Activated CD8-positive, alpha-beta T cell treated with anti-CD3 and anti-CD28 coated beads, Interleukin-2, amount 10 ng/mL, durations not matched to agents 7 days and 5 days (primary cell): ENCODE results near the gene LSMEM2. TPM values are rescaled to one million over a fixed set of nuclear protein-coding genes. Genes with fewer than 3 reads are reported as not detected.

Experiments used
- ATAC-seq: fragments of 150-1000 bp; cut with Tn5 transposase; one replicate; pipeline ENCODE4 v1.10.0; 2021; ENCODE audit warnings: moderate library complexity
- CTCF ChIA-PET: fragments of 350-600 bp; sonication (Branson Sonifier 250); formaldehyde crosslinking; loops from one replicate; lab custom pipeline; 2021; ENCODE audit warnings: antibody characterized with exemption; lab: Charles Lee
- POLR2A ChIA-PET: fragments of 350-600 bp; sonication (Branson Sonifier 250); formaldehyde crosslinking; loops from one replicate; lab custom pipeline; 2021; ENCODE audit warnings: antibody characterized with exemption; lab: Charles Lee
- DNase-seq: peaks from one replicate; pipeline ENCODE4 v3.0.0-alpha.2; 2020
- H3K27ac Mint-ChIP-seq: one replicate; pipeline ENCODE4 v1.8.0; 2021; ENCODE audit warnings: mild to moderate bottlenecking, mixed read lengths
- H3K27me3 Mint-ChIP-seq: one replicate; pipeline ENCODE4 v1.8.0; 2021; ENCODE audit warnings: low read depth, mixed read lengths
- H3K36me3 Mint-ChIP-seq: one replicate; pipeline ENCODE4 v1.8.0; 2021; ENCODE audit warnings: low read depth, mixed read lengths
- H3K4me1 Mint-ChIP-seq: one replicate; pipeline ENCODE4 v1.8.0; 2021; ENCODE audit warnings: low read depth, mixed read lengths
- H3K4me3 Mint-ChIP-seq: one replicate; pipeline ENCODE4 v1.8.0; 2021; ENCODE audit warnings: mild to moderate bottlenecking, mixed read lengths
- H3K9me3 Mint-ChIP-seq: one replicate; pipeline ENCODE4 v1.8.0; 2022; ENCODE audit warnings: mixed read lengths; ENCODE audit not compliant: insufficient read depth
- total RNA-seq, 2 experiments: library from RNA; stranded (reverse); gene quantifications; one replicate each; pipeline ENCODE4 v1.2.3, GENCODE V29; 2021

LSMEM2 gene
- total RNA-seq, 2 experiments from 2014 or later: not detected

DNA sequence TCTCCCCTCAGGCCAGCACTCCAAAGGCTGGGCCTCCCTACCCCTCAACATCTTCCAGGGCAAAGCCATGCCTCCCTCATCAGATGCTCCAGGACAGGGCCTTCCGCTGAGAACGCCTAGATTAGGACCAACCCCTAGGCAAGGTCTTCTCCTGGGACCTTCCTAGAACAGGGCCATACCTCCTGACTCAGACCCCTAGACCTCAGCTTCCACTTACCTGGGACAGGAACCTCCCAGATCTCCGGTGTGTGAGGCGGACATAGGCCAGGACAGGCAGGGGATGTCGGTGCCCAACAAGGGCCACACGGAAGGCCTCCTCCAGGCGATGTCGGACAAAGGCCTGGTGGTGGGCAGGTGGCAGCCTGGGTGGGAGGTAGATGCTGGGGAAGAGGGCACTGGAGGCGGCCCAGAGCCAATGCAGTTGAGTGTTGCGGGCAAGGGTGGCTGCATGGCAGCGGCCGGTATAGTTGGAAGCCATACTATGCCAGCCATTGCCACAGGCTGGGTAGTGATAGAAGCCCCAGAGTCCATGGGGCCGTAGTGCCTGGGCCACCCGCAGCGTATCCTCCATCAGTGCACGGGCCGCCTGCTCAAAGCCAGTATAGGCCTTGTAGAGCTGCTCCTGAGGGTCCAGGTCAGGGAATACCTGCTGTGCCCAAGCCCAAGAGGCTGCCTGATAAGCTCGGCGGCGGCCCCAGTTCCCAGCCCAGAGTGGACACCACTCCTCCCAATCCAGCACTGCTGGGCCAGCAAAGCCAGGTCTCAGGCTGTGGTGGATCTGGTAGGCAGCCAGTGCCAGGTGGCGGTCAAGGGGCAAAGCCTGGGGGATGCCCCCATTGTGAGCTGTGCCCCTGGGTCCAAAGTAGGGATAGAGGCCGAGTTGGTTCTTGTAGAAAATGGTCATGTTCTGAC lies 15.9 kb downstream of the LSMEM2 start:
- no peak for ATAC-seq
- peaks cover 40% of the 10 kb centered on the region for H3K4me1 Mint-ChIP-seq
- H3K9me3 Mint-ChIP-seq: no peaks in the 10 kb centered on the region
- no peak overlapping the region for H3K4me3 Mint-ChIP-seq
- peak overlapping the region; percentile 34 for H3K27ac Mint-ChIP-seq
- peaks cover 7% of the 10 kb centered on the region for H3K36me3 Mint-ChIP-seq
- no peaks in the 10 kb centered on the region for H3K27me3 Mint-ChIP-seq
- ChIA-PET POLR2A (no interaction called here), CTCF (interaction anchor here (1.1 to 1.3 kb wide), 3 partner anchors 20 to 35 kb away, joined by 3 to 4 read pairs (median 3); no protein-coding TSS in a partner anchor)
- no peak for DNase-seq

DNA sequence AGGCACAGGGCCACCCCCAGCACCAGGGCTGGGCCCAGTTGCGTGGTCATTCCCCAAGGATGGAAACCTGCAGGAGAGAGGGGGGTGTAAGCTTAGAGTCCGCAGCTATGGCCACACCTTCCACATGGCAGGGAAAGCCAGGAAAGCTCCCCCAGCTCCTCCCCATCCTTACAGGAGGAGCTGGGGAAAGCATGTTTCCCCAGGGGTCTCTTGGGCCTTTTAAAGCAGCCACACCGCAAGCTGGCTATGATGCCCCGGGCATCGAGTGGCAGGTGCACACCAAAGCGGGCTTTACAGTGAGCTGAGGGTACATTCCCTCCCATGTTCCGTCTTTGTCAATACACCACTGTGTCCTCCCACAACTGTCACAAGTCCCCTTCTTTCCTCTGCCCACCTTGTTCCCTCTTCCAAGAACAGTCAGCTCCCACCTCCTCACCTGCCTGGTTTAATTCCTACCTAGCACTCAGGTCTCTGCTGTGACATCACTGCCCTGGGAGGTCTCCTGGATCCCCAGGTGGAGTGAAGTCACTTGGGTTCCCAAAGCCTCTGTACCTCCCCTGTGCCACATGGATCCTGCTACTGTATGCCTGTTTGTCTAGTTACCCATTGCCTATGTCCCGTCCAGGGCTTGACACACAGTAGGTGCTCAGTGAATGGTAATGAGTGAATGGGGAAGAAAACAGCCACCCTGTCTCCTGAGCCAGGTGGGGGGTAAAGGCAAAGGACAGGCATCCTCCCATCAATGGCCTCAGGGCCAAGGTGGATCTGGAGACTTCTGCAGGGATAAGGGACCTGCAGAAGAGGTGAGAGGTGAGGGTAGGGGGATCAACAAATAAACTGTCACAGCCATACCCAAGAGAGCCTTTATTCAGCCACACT lies 16.9 kb downstream of the LSMEM2 start:
- DNase-seq (no peak), ATAC-seq (no peak)
- Mint-ChIP-seq H3K9me3 (no peaks in the 10 kb centered on the region), H3K27me3 (no peaks in the 10 kb centered on the region), H3K4me3 (no peak overlapping the region), H3K36me3 (peaks cover 7% of the 10 kb centered on the region), H3K4me1 (peaks cover 45% of the 10 kb centered on the region), H3K27ac (peak overlapping the region; percentile 1)
- POLR2A ChIA-PET: no interaction called here
- CTCF ChIA-PET: interaction anchor here (1.3 kb wide), 1 partner anchor 21 kb away, joined by 3 read pairs; no protein-coding TSS in a partner anchor

DNA sequence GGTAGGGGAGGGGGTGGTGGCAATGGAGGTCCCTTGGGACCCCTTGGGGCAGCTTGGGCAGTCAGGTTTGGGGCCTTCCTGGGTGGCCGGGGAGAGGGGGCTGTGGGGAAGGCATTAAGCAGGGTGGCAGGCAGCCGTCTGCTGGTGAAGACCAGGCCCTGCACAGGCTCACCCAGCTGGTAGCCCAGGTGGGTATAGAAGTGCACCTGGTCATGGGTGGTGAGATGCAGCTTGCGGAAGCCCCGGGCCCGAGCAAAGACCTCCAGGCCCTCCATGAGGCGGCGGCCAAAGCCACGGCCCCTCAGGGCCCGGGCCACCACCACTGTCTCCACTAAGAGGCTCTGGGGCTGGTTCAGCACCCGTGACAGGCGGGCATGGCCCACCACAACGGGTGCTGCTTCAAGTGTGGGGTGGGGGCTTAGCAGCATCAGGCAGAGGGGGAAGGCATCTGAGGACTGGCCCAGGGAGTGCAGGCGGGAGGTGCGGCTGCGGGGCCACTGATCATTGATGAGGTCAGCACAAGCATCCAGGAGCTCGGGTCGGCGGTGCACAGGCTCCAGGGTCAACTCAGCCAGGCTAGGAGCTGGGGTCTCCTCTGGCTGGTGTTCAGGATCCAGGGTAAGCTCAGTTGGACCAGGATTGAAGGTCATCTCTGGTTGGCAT lies 18.0 kb downstream of the LSMEM2 start:
- Mint-ChIP-seq H3K4me1 (peaks cover 42% of the 10 kb centered on the region), H3K27ac (peak overlapping the region; percentile 99), H3K36me3 (peaks cover 2% of the 10 kb centered on the region), H3K9me3 (no peaks in the 10 kb centered on the region), H3K27me3 (no peaks in the 10 kb centered on the region), H3K4me3 (no peak overlapping the region)
- DNase-seq (no peak), ATAC-seq (no peak)
- ChIA-PET POLR2A (interaction anchor here (3.5 kb wide), 1 partner anchor 40 kb away, joined by 27 read pairs; no protein-coding TSS in a partner anchor), CTCF (interaction anchor here (1.4 kb wide), 1 partner anchor 25 kb away, joined by 3 read pairs; no protein-coding TSS in a partner anchor)

DNA sequence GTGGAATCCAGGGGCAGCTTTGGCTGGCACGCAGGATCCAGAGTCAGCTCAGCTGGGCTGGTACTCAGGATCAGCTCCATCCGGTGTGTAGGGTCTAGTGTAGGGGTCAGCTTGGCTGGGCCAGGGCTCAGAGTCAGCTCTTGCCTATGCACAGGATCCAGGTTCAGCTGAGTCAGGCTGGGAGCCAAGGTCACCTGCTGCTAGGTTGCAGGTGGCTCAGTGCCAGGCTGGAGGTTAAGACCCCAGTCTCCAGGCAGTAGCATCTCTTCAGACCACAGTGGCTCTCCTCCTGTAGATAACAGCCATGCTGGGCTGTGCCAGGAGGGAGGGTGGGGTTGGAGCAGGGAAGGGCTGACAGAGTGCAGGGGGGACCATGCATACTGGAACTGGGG lies 18.5 kb downstream of the LSMEM2 start:
- ChIA-PET POLR2A (interaction anchor here (0.5 to 3.5 kb wide), 2 partner anchors 18 to 40 kb away, joined by 4 to 27 read pairs; no protein-coding TSS in a partner anchor), CTCF (interaction anchor here (1.2 to 1.4 kb wide), 2 partner anchors 23 to 25 kb away, joined by 3 read pairs; no protein-coding TSS in a partner anchor)
- DNase-seq (no peak), ATAC-seq (no peak)
- H3K9me3 Mint-ChIP-seq: no peaks in the 10 kb centered on the region
- H3K4me3 Mint-ChIP-seq: peak overlapping the region; percentile 97
- H3K27ac Mint-ChIP-seq: peak overlapping the region; percentile 99
- H3K4me1 Mint-ChIP-seq: peaks cover 41% of the 10 kb centered on the region
- H3K36me3 Mint-ChIP-seq: peaks cover 2% of the 10 kb centered on the region
- no peaks in the 10 kb centered on the region for H3K27me3 Mint-ChIP-seq

DNA sequence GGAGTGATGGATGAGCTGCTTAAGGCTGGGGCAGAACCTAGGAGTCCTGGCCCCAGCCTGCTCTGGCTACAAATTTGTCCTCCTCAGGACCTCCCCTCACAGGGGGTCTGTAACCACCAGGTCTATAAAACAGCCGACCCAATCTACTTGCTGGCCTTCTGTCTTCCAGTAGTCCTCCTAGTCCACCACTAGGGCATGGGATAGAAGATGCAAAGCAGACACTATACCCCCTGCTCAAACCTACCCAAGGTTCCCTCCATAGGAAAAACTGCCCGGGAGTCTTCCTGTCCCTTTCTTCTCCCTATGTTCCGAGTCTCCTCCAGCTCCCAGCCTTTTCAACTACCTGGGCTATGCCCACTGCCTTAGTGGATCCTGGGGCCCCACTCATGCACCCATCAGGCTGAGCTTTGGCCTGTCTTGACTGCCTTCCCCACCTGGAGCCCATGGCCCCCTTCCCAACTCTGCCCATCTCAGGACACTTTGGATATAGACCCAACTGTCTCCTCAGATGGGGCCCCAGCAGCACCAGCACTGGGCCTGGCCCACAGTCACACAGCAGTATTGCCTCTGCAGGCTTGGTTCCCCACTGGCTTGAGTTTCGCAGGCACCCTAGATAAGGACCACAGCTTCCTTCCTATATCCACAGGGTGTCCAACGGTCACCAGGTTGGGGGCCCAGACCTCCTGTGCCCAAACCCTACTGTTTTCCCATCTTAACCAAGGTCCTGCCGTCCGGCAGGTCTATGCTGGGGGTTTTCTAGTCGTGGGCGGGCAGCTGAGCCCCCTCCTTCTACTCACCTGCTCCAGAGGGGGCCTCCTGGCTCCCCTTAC lies 19.2 kb downstream of the LSMEM2 start:
- ATAC-seq: no peak
- POLR2A ChIA-PET: interaction anchor here (0.5 to 3.5 kb wide), 11 partner anchors 10 to 358 kb away, joined by 3 to 27 read pairs (median 4); partner anchors contain the start of genes CYB561D2, NPRL2, RASSF1 and RBM6
- H3K27ac Mint-ChIP-seq: peak overlapping the region; percentile 99
- no peak for DNase-seq
- no peaks in the 10 kb centered on the region for H3K27me3 Mint-ChIP-seq
- peaks cover 2% of the 10 kb centered on the region for H3K36me3 Mint-ChIP-seq
- H3K4me3 Mint-ChIP-seq: peak overlapping the region; percentile 97
- H3K9me3 Mint-ChIP-seq: no peaks in the 10 kb centered on the region
- CTCF ChIA-PET: interaction anchor here (0.7 to 10.1 kb wide), 12 partner anchors 23 to 71 kb away, joined by 3 to 113 read pairs (median 6); partner anchors contain the start of genes CYB561D2, HYAL2, NPRL2 and RASSF1
- peaks cover 34% of the 10 kb centered on the region for H3K4me1 Mint-ChIP-seq

DNA sequence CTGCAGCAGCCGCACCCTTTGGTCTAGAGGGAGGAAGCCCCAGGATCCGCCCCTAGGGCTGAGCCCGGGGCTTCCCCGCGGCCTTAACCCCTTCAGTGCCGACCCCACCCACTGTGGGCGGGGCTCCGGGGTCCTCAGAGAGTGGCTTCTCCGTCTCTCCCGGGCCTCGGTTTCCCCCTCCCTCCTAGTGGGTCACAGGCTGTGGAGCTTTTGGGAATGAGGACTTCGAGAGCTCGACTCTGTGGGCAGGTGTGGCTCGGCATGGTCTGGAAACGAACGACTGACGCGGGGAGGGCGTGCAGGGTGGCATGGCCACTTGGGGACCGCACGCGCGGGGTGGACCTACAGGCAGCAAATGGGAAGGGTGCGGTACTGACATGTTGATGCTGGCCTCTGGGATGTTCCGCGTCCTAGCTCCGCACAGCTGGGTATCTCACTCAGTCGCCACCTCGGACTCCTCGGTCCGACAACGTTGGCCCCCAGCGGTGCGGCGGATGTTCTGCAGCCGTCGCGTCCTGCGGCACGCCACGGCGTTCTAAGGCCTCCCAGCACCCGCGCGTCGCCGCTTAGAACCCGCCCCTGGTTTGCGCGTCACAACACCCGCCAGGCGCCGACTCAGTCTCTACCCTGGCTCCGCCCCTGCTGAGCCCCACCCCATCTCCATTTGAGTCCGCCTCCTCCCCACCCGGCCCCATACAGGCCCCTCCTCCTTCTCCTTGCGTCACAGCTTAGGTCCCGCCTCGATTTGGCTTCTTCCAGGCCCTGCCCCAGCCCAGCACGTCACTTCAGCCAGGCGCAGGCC lies 20.1 kb downstream of the LSMEM2 start, which contains the start of the genes HYAL3 and NAA80:
TSS of gene HYAL3 (minus strand) at position 570 of the 802 bp plus-strand sequence. CDS start 3,803 bp downstream, outside the sequence.
TSS of gene NAA80 (minus strand) at position 570 of the 802 bp plus-strand sequence. CDS start 1,942 bp downstream, outside the sequence.
- Mint-ChIP-seq H3K4me3 (peak within 1 kb of the TSS; percentile 97), H3K4me1 (peaks cover 32% of the 10 kb centered on the region), H3K36me3 (peaks cover 2% of the 10 kb centered on the region), H3K27me3 (no peaks in the 10 kb centered on the region), H3K27ac (peak within 1 kb of the TSS; percentile 99), H3K9me3 (no peaks in the 10 kb centered on the region)
- ChIA-PET POLR2A (interaction anchor here (0.7 to 3.5 kb wide), 15 partner anchors 11 to 359 kb away, joined by 3 to 27 read pairs (median 4); partner anchors contain the start of genes CYB561D2, GNAI2, NPRL2 and RASSF1), CTCF (interaction anchor here (0.9 to 10.1 kb wide), 13 partner anchors 14 to 243 kb away, joined by 3 to 113 read pairs (median 6); partner anchors contain the start of genes HYAL2, RASSF1 and TUSC2)
- ATAC-seq (peak; percentile 87), DNase-seq (peak; percentile 100)

DNA sequence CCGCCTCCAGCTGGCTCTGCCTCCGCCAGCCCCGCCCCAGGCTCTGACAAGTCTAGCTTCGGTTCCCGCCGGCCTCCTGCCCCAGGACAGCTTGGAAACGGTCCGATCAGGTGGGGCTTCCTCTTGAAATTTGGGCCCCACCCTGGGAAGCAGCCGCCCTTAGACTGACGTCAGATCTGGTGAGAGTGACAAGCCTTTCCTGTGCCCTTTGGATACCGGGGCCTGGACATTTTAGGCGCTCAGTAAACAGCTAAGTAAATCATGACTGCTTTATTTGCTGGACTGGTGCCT lies 20.7 kb downstream of the LSMEM2 start:
- Mint-ChIP-seq H3K27me3 (no peaks in the 10 kb centered on the region), H3K9me3 (no peaks in the 10 kb centered on the region), H3K36me3 (peaks cover 2% of the 10 kb centered on the region), H3K27ac (peak overlapping the region; percentile 99), H3K4me3 (peak overlapping the region; percentile 97), H3K4me1 (peaks cover 32% of the 10 kb centered on the region)
- ChIA-PET CTCF (interaction anchor here (0.9 to 10.1 kb wide), 12 partner anchors 14 to 243 kb away, joined by 3 to 113 read pairs (median 6); partner anchors contain the start of genes HYAL2 and RASSF1), POLR2A (interaction anchor here (0.7 to 3.5 kb wide), 13 partner anchors 11 to 307 kb away, joined by 3 to 27 read pairs (median 4); partner anchors contain the start of genes CYB561D2, GNAI2, NPRL2 and RASSF1)
- no peak for ATAC-seq
- no peak for DNase-seq

DNA sequence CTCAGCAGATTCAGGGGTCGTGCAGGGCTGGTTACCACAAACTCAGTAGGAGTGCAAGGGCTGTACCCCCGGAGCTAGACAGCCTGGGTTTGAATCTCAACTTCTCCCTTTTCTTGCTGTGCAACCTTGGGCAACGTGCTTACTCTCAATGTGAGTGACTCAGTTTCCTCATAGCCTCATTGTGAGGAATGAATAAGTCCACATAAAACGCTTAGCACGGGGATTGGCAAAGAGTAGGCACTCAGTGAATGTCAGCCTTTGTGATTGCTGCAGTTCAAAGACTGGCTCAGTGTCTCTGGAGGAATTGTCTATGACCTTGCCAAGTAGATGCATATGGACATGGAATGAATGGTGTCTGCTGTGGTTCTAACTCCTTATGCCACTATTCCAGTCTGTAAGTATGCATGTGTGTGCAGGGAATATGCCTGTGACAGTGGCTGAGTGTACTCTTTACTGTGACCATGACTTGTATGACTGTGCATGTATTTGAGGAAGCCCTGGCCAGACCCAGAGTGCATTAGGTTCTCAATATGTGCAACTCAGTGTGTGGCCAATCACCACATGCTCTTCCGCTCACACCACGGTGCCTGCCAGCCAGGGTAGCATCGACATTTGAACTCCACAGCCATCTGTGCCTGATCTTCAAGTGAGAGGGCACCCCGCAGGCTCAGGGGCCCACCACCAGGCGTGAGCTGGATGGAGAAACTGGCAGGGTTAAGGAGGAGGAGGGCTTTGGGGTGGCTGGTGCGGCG lies 21.2 kb downstream of the LSMEM2 start:
- no peaks in the 10 kb centered on the region for H3K9me3 Mint-ChIP-seq
- peak overlapping the region; percentile 97 for H3K4me3 Mint-ChIP-seq
- ATAC-seq (no peak), DNase-seq (no peak)
- ChIA-PET CTCF (interaction anchor here (0.9 to 10.1 kb wide), 11 partner anchors 13 to 242 kb away, joined by 3 to 113 read pairs (median 6); partner anchors contain the start of genes HYAL2 and RASSF1), POLR2A (interaction anchor here (0.7 to 3.5 kb wide), 12 partner anchors 12 to 306 kb away, joined by 3 to 27 read pairs (median 4); partner anchors contain the start of genes GNAI2 and RASSF1)
- H3K4me1 Mint-ChIP-seq: peaks cover 32% of the 10 kb centered on the region
- H3K36me3 Mint-ChIP-seq: peaks cover 2% of the 10 kb centered on the region
- H3K27ac Mint-ChIP-seq: peak overlapping the region; percentile 99
- H3K27me3 Mint-ChIP-seq: no peaks in the 10 kb centered on the region
